Panc1 (cell line): ENCODE measurements around the gene DTHD1. TPM values are rescaled to one million over a fixed set of nuclear protein-coding genes. Genes with fewer than 3 reads are reported as not detected.

ENCODE experiments used
- ATAC-seq: fragments of 200-7000 bp; cut with Tn5 transposase; 2 replicates; pipeline ENCODE4 v1.9.1; 2020; ENCODE audit warnings: mild to moderate bottlenecking, moderate library complexity
- BruUV-seq: library from RNA; stranded (reverse); fragments of 400-500 nt; replicated peaks from 2 replicates; lab custom pipeline; 2021; lab: Mats Ljungman, UMichigan
- CTCF ChIA-PET: fragments of 300-600 bp; sonication (Branson Sonifier 250); formaldehyde crosslinking; loops from one replicate; lab custom pipeline; 2022; ENCODE audit warnings: antibody characterized with exemption; lab: Charles Lee
- POLR2A ChIA-PET: fragments of 300-600 bp; sonication (Branson Sonifier 250); formaldehyde crosslinking; loops from one replicate; lab custom pipeline; 2022; ENCODE audit warnings: antibody characterized with exemption; lab: Charles Lee
- DNase-seq: peaks from one replicate; pipeline ENCODE4 v3.0.0-alpha.2; 2010; ENCODE audit warnings: low read depth, low spot score
- H3K27ac ChIP-seq: 2 replicates; pipeline ENCODE4 v1.5.1; 2011; ENCODE audit warnings: mild to moderate bottlenecking, low read length, inconsistent platforms
- H3K27me3 ChIP-seq: fragments of 200-500 bp; sonication (Bioruptor generic); 2 replicates; pipeline ENCODE4 v1.6.0; 2014; ENCODE audit warnings: low read length, inconsistent platforms; ENCODE audit not compliant: control insufficient read depth, insufficient read depth
- H3K36me3 ChIP-seq: fragments of 200-500 bp; sonication (Bioruptor generic); 2 replicates; pipeline ENCODE4 v1.5.1; 2014; ENCODE audit warnings: inconsistent platforms, mild to moderate bottlenecking, low read length, moderate library complexity; ENCODE audit not compliant: control insufficient read depth, insufficient read depth
- H3K4me1 ChIP-seq: 2 replicates; pipeline ENCODE4 v1.5.1; 2011; ENCODE audit warnings: inconsistent platforms, mild to moderate bottlenecking, low read length, moderate library complexity; ENCODE audit not compliant: control insufficient read depth, insufficient read depth
- H3K4me3 ChIP-seq, 2 experiments: 2 replicates each; pipeline ENCODE4 v1.5.1; 2011 to 2012; ENCODE audit warnings: low read depth in 2 of 2, low read length in 2 of 2, mild to moderate bottlenecking in 2 of 2, inconsistent platforms in 1 of 2, moderate library complexity in 1 of 2
- H3K9me3 ChIP-seq: fragments of 200-500 bp; sonication (Bioruptor generic); 2 replicates; pipeline ENCODE4 v1.5.1; 2014; ENCODE audit warnings: low read depth, mild to moderate bottlenecking, inconsistent platforms, low read length, moderate library complexity; ENCODE audit not compliant: control insufficient read depth, insufficient read depth
- CTCF ChIP-seq: fragments of 450-650 bp; IDR thresholded peaks from 2 replicates; pipeline ENCODE4 v1.5.1; 2017; ENCODE audit warnings: mild to moderate bottlenecking
- POLR2AphosphoS5 ChIP-seq: IDR thresholded peaks from 2 replicates; pipeline ENCODE4 v1.6.1; 2012; ENCODE audit warnings: mild to moderate bottlenecking, low read depth, low read length, moderate library complexity
- REST ChIP-seq, 2 experiments: IDR thresholded peaks; 2 replicates each; pipeline ENCODE4 v1.6.1; 2011 to 2012; ENCODE audit warnings: low read depth in 2 of 2, control low read depth in 1 of 2, low read length in 1 of 2, mild to moderate bottlenecking in 1 of 2, moderate library complexity in 1 of 2; ENCODE audit not compliant: insufficient read depth in 1 of 2
- SIN3A ChIP-seq: IDR thresholded peaks from 2 replicates; pipeline ENCODE4 v1.6.1; 2012; ENCODE audit warnings: low read depth, mild to moderate bottlenecking, low read length, moderate library complexity, borderline replicate concordance; ENCODE audit not compliant: insufficient read depth
- TCF7L2 ChIP-seq: IDR thresholded peaks from 2 replicates; pipeline ENCODE4 v1.6.1; 2011; ENCODE audit warnings: mild to moderate bottlenecking, low read depth, low read length, inconsistent platforms
- in situ Hi-C: cut with HindIII; loops from 2 replicates; pipeline ENCODE4 v1.10.0; 2016; ENCODE audit warnings: low sequenced_read_pairs, low pct_unique_long_range_greater_than_20kb
- intact Hi-C: fragments of 100-400 bp; cut with micrococcal nuclease; formaldehyde crosslinking; loops from one replicate; pipeline ENCODE4 v1.10.0; 2022; ENCODE audit not compliant: unreplicated experiment
- total RNA-seq: library from RNA; stranded (reverse); gene quantifications from one replicate; pipeline ENCODE4 v1.2.1, GENCODE V29; 2021; ENCODE audit not compliant: unreplicated experiment

The DTHD1 gene
- total RNA-seq, 1 experiment from 2014 or later: not detected

- intact Hi-C loops (no loop called here), in situ Hi-C loops (no loop called here)
- CTCF ChIA-PET: no interaction called here
- ATAC-seq (no peak), DNase-seq (no peak)
- no TSS peak for BruUV-seq
- no peaks in the 10 kb centered on the region for H3K4me1 ChIP-seq
- H3K9me3 ChIP-seq: no peaks in the 10 kb centered on the region
- no peak for TF ChIP-seq SIN3A
- TF ChIP-seq REST (IDR thresholded peaks at IDR 0.05; ENCODE audit: insufficient read depth in 1 of 2, low read depth in 2 of 2, low read length in 1 of 2): no peak
- no peak for TF ChIP-seq CTCF
- TF ChIP-seq POLR2AphosphoS5: no peak
- no peak for TF ChIP-seq TCF7L2
- H3K36me3 ChIP-seq: no peaks in the 10 kb centered on the region
- POLR2A ChIA-PET: no interaction called here
- no peaks in the 10 kb centered on the region for H3K27me3 ChIP-seq
- H3K27ac ChIP-seq: no peak overlapping the region
- no peak overlapping the region for H3K4me3 ChIP-seq
Observed at GRCh38 chr4:36235306-36235705, 46.1 kb upstream of the DTHD1 start.

GRCh38 chr4:36236159-36236558 lies 45.3 kb upstream of the DTHD1 start:
- CTCF ChIA-PET: no interaction called here
- POLR2A ChIA-PET: no interaction called here
- TF ChIP-seq CTCF (no peak), POLR2AphosphoS5 (no peak), SIN3A (no peak), TCF7L2 (no peak), REST (IDR thresholded peaks at IDR 0.05; ENCODE audit: insufficient read depth in 1 of 2, low read depth in 2 of 2, low read length in 1 of 2) (no peak)

More at GRCh38 chr4:36236159-36236558, 45.3 kb upstream of the DTHD1 start:
- no TSS peak for BruUV-seq
- Histone ChIP-seq H3K36me3 (no peaks in the 10 kb centered on the region), H3K27me3 (no peaks in the 10 kb centered on the region), H3K4me3 (no peak overlapping the region), H3K4me1 (no peaks in the 10 kb centered on the region), H3K27ac (no peak overlapping the region), H3K9me3 (no peaks in the 10 kb centered on the region)
- intact Hi-C loops: no loop called here
- ATAC-seq (no peak), DNase-seq (no peak)
- in situ Hi-C loops: no loop called here
